NCI-H774 (cell line): ENCODE results near the gene APPL2.
A peak's percentile ranks its signal among the peaks of the same experiment; 100 is the strongest.
"Not testable (repeated sequence)": the region's sequence is repeated elsewhere in the genome, so short reads cannot be mapped to it uniquely, and the experiment has no call there.

Source experiments
- DNase-seq: peaks from one replicate; lab custom pipeline; 2025; lab: John Stamatoyannopoulos, UW

Gene APPL2

DNA sequence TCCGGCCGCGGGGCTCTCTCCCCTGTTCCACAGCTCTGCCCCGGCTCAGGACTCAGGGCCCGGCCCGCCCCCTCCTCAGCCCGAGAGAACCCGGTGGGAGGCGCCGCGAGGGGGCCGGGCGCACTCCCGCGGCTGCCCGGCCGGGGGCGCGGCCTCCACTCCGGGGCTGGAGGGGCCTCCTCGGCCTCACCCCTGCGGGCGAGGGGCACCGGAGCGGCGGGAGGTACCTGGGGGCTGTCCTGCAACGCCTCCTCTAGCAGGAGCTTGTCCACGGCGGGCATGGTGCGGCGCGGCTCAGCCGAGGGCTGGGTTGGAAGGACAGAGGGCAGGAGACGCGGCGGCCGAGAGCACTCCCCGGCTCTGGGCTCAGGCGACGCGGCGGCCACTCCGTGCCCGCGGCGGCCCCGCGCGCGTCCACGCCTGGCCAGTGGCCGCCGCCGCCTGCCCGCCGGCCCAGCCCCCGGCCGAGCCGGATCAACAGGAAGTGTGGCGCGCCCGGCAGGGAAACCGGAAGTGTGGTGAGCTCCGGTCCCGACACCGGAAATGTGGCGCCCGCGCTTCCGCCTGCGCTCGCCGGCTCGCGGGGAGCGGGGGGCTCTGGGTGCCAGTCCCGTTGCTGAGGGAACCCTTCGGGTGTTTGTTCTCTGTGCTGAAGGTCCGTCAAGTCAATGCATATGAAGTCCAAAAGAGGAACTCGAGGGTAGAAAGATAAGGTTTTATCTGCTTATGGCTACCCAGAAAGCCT lies at the start of gene APPL2:
TSS of gene APPL2 (minus strand) at position 443 of the 745 bp plus-strand sequence. CDS start at position 281, 162 bp downstream.
- peak; percentile 97 for DNase-seq

DNA sequence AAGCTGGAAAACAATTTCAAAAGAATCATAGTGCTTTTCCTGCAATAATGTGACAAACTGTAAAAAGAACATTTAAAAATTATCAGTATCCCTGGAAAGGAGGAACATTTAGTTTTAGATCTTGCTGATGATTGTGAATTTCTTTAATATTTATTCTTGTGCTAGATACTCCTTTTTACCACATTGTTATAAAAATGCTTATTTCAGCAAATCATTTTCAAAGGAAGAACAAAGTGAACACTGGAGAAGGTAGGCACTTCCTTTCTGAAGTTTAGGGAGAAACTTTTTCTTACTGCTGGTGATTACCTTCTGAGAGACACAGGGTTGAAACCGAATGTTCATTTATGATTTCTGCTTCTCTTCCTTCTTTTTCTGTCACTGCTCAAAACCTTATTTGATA lies 49.4 kb upstream of the APPL2 start:
- no peak for DNase-seq

DNA sequence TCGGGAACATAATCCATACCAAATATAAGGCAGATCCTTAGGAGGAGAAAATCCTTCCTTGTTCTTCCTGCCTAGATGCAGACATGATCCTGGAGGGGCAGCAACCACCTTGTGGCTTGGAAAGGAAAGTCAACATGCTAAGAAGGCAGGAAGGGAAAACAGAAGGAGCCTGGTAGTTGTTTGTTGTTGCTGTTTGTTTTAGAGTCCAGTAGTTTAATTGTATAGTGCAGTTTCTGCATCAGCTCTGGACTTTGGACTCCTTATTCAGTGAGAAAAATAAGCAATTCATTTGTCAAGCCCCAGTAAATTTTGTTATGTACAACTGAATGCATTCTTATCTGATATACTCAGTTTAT lies 45.7 kb upstream of the APPL2 start:
- no peak for DNase-seq

DNA sequence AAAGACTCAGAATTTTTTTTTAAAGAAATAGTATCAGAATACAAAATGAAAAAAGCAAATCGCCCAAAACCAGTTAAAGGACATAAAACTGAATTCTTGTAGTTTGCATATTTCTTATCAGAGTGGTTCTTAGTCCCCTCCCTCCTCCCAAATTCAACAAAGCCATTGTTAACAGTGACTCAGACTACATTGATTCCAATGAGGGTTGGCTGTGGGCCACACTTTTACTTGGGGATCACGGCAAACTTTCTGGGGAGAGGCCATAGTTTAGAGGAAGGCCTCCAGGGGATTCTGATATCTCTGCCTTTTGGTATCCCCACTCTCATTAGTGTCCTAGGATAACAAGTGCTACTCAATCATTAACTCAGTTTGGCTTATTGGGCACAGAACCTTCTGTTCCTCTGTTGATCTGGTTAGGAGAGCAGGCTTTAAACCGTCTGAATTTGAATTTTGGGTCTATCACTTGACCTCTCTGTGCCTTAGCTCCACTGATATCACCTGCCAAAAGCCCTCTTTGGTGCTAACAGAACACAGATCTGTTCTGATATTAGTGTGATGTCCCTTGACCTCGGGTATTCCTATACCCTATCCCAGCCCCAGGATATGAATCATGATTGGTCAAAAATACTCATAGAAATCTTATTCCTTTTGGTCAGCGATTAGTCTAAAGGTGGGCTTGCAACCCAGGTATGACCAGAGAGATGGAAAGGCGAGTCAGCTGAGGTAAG lies 45.2 kb upstream of the APPL2 start:
- DNase-seq = no peak

GRCh38 chr12:105279460-105280056 lies 43.6 kb upstream of the APPL2 start:
- peak; percentile 32 for DNase-seq

DNA sequence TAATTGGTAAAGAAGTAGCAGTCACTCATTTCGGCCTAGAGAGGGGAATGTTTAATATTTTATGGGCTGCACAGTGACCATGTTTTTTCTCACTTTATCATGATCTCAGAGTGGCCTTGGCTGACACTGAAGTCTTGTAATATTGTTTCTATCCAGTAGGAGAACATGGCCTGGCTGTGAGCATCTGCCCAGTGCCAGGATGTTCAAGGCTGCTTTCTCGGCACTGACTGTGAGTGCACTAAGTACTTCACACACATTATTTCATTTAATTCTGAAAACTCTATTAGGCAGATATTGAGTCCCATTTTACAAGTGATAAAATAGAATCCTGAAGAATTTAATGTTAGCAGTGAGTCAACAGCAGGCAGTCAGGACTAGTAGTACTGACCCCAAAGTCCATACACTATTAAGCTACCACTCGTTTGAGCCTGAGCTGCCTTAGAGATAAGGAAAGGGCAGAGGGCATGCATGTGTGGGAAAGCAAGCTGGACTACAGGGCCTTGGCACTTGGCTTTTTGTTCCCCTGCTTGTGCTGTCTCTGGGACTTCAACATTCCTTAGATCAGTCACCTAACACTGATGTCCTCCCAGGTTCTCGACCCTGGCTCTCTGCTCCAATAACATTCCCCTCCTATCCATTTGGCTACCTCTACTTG lies 42.2 kb upstream of the APPL2 start:
- no peak for DNase-seq

DNA sequence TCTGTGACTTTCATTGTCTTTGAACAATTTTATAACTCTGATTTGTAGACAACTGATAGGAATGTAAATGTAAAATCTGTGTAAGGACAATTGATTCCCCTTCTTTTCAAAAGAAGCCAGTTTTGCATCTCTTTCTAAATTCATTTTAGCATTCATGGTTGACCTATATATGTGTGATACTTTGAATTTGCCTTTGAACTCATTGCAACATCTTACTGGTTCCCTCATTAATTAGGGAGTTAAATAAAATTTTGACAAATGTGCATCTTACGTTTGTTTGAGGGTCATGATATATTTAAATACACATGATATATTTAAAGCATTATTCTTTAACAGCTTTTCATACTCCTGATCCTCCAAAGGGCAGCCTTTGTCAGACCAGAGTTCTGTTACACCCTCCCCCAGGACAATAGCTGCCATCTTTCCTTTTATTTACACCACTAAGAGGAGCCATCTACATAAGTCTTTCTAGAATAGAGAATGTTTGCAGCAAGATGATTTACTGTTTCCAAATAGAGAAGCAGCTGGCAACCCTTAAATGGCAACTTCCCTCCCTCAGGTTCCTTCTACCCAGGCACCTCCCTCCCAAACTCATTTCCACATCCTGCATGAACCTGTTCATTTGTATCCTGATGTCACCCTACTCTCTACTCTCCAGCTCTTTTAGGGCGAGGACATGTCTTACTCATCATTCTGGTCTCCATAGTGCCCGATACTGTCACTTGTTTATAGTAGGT lies 40.2 kb upstream of the APPL2 start:
- peak; percentile 46 for DNase-seq

DNA sequence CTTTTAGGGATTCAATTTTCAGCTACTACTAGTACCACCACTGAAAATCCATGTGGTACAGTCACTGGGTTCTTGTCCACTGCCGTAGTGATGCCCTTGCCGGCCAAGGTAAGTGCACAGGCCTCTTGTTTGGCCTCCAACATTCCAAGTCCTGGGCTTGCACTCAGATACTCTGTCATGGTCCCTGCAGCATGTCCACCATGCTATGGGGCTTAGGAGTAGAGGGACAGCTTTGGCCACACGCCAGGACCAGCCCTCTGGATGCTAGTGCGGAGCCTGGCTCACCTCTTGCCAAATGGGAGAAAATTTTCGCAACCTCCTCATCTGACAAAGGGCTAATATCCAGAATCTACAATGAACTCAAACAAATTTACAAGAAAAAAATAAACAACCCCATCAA lies 38.6 kb upstream of the APPL2 start:
- no peak for DNase-seq

DNA sequence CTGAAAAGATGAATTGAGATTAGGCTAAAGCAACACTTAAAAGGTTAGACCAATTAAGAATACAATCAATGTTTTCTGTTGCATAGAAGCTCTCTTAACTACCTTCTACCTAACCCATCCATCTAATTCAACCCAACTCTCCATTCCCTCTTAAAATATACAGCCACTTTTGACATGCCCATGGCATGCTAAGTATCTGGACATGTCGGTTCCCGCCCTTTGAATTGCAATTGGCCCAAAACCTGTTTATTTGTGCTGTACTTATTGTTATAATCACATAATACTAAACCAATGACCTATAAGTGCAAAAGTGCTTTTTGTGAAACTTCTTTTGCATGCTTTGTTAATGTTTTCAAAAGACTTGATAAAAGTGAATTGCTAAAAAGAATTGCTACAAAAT lies 37.6 kb upstream of the APPL2 start:
- DNase-seq = no peak

GRCh38 chr12:105272814-105273416 lies 36.9 kb upstream of the APPL2 start:
- DNase-seq = no peak

- no peak for DNase-seq
These were observed 36.2 kb upstream of the APPL2 start for GRCh38 chr12:105272152-105272551.

GRCh38 chr12:105271364-105271763 lies 35.4 kb upstream of the APPL2 start:
- no peak for DNase-seq

DNA sequence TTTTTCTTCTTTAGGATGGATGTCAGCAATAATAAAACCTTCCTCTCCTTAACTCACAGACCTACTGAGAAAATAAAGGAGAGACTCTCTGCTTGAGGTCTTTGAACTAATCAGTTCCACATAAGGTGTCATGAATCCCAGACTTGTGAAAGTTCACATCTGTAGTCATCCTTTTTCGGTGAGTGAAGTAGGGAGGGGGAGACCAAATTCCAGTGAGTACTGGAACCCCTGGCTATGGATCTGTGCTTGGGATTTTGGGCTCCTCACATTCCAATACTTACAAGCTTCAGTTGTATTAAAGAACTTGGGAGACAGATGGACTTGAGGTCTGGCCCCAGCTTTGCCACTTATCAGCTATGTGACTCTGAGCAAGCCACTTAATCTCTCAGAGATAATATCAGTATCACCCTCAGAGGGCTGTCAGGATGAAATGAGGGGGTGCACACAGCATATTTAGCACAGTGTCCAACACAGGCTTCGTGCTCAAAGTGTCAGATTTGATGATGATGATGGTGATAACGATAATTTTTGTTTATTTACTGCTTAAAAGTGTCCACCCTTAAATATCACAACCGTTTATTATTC lies 34.8 kb upstream of the APPL2 start:
- no peak for DNase-seq

GRCh38 chr12:105267711-105268110 lies 31.7 kb upstream of the APPL2 start:
- DNase-seq = no peak

DNA sequence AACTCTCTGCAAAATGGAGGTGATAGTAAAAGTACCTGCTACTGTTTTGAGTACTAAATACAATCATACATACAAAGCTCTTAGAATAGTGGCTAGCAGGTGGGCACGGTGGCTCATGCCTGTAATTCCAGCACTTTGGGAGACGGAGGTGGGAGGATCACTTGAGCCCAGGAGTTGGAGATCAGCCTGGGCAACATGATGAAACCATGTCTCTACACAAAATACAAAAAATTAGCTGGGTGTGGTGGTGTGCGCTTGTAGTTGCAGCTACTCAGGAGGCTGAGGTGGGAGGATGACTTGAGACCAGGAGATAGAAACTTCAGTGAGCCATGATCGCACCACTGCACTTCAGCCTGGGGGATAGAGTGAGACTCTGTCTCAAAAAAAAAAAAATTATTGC lies 28.8 kb upstream of the APPL2 start:
- no peak for DNase-seq

DNA sequence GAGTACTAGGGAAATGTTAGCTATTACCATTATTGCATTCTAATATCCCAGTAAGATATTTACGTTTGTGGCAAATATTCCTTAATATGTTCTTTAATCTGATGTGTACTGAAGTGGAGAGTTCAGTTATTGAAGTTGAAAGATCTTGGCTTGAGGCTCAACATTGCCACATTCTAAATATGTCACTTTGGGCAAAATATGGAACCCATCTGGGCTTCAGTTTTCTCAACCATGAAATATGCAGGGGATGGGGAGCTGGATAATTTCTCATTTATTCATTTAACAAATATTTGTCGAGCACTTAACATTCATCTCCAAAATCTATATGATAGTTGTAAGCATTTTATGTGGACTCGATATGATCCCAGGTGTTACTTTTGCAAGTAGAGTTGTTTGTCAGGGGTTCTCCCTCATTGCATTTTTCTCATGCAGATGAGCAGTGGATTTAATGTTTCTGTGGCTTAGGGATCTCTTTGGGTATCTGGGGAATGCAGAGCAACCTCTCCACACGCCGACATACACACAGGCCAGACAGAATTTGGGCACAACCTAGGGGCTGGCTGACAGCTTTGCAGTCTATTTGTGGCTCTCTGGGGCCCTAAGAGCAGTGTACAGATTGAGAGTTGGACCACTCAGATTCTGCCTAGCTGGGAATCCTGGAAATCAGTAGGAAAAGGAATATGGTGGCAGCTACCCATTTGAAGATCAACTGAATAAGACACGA lies 26.6 kb upstream of the APPL2 start:
- no peak for DNase-seq

DNA sequence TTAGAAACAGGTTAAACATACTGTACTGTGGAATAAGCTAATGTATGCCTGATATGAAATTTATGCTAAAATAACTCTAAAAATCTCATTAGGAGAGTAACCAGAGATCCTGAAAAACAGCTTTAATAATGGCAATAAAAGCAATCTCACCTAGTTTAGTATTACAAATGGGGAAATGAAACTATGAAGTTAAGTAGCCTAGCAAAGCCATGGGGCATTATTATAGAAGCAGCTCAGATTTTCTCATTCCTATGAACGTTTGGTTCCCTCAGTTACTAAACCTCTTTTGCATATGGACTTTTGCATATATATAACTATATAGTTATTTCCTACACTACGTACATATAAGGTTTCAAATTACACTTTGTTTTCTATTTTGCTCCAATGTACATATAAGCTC lies 25.0 kb upstream of the APPL2 start:
- no peak for DNase-seq

- DNase-seq = no peak
These were observed 23.3 kb upstream of the APPL2 start for GRCh38 chr12:105259226-105259625.

DNA sequence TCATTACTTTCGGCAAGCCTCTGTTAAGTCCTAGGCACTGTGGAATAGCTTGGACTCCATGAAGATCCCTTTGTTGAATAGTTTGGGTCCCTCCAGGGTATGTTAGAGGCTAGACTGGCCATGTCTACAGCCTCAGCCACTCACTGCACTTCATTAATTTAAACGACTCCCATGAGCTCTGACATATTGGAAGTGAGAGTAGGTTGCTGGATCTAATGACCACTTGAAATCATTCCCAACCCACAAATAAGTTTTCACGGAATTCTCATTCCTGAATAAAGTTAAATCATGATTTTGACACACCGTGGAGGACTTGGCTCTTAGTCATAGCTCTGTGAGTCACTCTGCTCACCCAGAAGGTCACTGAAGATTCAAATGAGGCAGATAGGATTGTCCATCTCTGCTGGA lies 21.4 kb upstream of the APPL2 start:
- DNase-seq = no peak

GRCh38 chr12:105256921-105257320 lies 20.9 kb upstream of the APPL2 start:
- DNase-seq = no peak

GRCh38 chr12:105256431-105256830 lies 20.5 kb upstream of the APPL2 start:
- not testable (repeated sequence) for DNase-seq
